ENCODE data around the gene TMEM202. TPM values are rescaled to one million over a fixed set of nuclear protein-coding genes. Genes with fewer than 3 reads are reported as not detected.

Gene TMEM202
- total and polyA plus RNA-seq, 2 of the 13 experiments (the other 11 are each of a cell fraction or from before 2014, with no cell fraction given): not detected

- no peak overlapping the region for H2AFZ ChIP-seq (ENCODE audit: low read length)
- no peak for DNase-seq (ENCODE audit: low spot score)
- CTCF ChIA-PET (ENCODE audit: low intra/inter-chr PET ratio, low total read pairs): no interaction called here
- H3K36me3 ChIP-seq (replicated peaks in 1 of 2; ENCODE audit: control insufficient read depth in 1 of 2, insufficient read depth in 2 of 2, low read length in 2 of 2): no peaks in the 10 kb centered on the region
- no peak overlapping the region for H3K4me2 ChIP-seq (ENCODE audit: low read depth, low read length)
- POLR2A ChIA-PET: interaction anchor here (0.7 kb wide), 1 partner anchor 17 kb away, joined by 3 read pairs; no protein-coding TSS in a partner anchor
- H3K4me1 ChIP-seq (ENCODE audit: insufficient read depth, low read length): 0 out of 2 replicates have a peak, but pooled peaks cover under 1% of the 10 kb centered on the region
- no peaks in the 10 kb centered on the region for H3K9me3 ChIP-seq (ENCODE audit: low read length)
- intact Hi-C loops (cut with micrococcal nuclease; ENCODE audit: unreplicated experiment): no loop called here
- no peak overlapping the region for H3K4me3 ChIP-seq (replicated peaks in 1 of 3; ENCODE audit: insufficient read depth in 1 of 3, low read depth in 2 of 3, low read length in 3 of 3)
- no peak overlapping the region for H3K27ac ChIP-seq (ENCODE audit: extremely low read length, insufficient read depth, low read length)
- BruUV-seq (replicated peaks): no TSS peak
- no peak for FAIRE-seq
- H3K27me3 ChIP-seq (ENCODE audit: control insufficient read depth in 1 of 2, insufficient read depth in 2 of 2, low read length in 2 of 2): no peaks in the 10 kb centered on the region
- no peak overlapping the region for H3K9ac ChIP-seq (ENCODE audit: insufficient read depth, low read depth, low read length)
- no peaks in the 10 kb centered on the region for H3K79me2 ChIP-seq (ENCODE audit: insufficient read depth, low read length)
- H4K20me1 ChIP-seq (ENCODE audit: insufficient read depth, low read length): no peaks in the 10 kb centered on the region
- ATAC-seq: no peak
- WGBS (ENCODE audit: low lambda C conversion rate): 68% methylated on average over 7 of the region's 7 CpGs
- TF ChIP-seq ZBTB4 (CRISPR knock-in tag; IDR thresholded peaks at IDR 0.05; ENCODE audit: borderline replicate concordance) (no peak), ZNF18 (CRISPR knock-in tag; IDR thresholded peaks at IDR 0.05; ENCODE audit: insufficient replicate concordance) (no peak), ZNF75D (CRISPR knock-in tag; IDR thresholded peaks at IDR 0.05; ENCODE audit: borderline replicate concordance) (no peak), ARNT2 (CRISPR knock-in tag; IDR thresholded peaks at IDR 0.05; ENCODE audit: low read depth) (no peak), DNMT3B (CRISPR knock-in tag; conservative IDR thresholded peaks at IDR 0.05) (no peak), ZNF619 (CRISPR knock-in tag; IDR thresholded peaks at IDR 0.05) (no peak), TP53 (CRISPR knock-in tag; conservative IDR thresholded peaks at IDR 0.05) (no peak), FOSL2 (CRISPR knock-in tag; IDR thresholded peaks at IDR 0.05) (no peak)
- in situ Hi-C loops (cut with HindIII; ENCODE audit: extremely low pct_ligation_motif_present, low pct_unique_long_range_greater_than_20kb): no loop called here
Observed at GRCh38 chr15:72456684-72457083, 58.6 kb downstream of the TMEM202 start.

Other genes with a start within 250 kb of the TMEM202 start
- gene GRAMD2A, start 200.5 kb upstream of the TMEM202 start, total RNA-seq (2016; rRNA removed; fragmentation: Illumina TruSeq; extraction: Trizol): 0.32 TPM in 1 of 2 replicates, not detected in the other
- 0.04 and 0.13 TPM in 2 replicates for gene GRAMD2A, start 200.5 kb upstream of the TMEM202 start, polyA plus RNA-seq (2011; rRNA removed)
- 488 and 574 TPM in 2 replicates for gene PKM, start 167.1 kb upstream of the TMEM202 start, total RNA-seq (2016; rRNA removed; fragmentation: Illumina TruSeq; extraction: Trizol)
- 766 and 780 TPM in 2 replicates for gene PKM, start 167.1 kb upstream of the TMEM202 start, polyA plus RNA-seq (2011; rRNA removed)
- gene PARP6, start 125.8 kb upstream of the TMEM202 start, total RNA-seq (2016; rRNA removed; fragmentation: Illumina TruSeq; extraction: Trizol): 0.22 TPM in 1 of 2 replicates, not detected in the other
- 0.87 and 1.3 TPM in 2 replicates for gene PARP6, start 125.8 kb upstream of the TMEM202 start, polyA plus RNA-seq (2011; rRNA removed)
- gene CELF6, start 78.1 kb upstream of the TMEM202 start, total RNA-seq (2016; rRNA removed; fragmentation: Illumina TruSeq; extraction: Trizol): 0.10 and 0.49 TPM in 2 replicates
- 0.94 and 1.3 TPM in 2 replicates for gene CELF6, start 78.1 kb upstream of the TMEM202 start, polyA plus RNA-seq (2011; rRNA removed)
- gene HEXA, start 22.3 kb upstream of the TMEM202 start, total RNA-seq (2016; rRNA removed; fragmentation: Illumina TruSeq; extraction: Trizol): 47.4 and 106 TPM in 2 replicates
- gene HEXA, start 22.3 kb upstream of the TMEM202 start, polyA plus RNA-seq (2011; rRNA removed): 215 and 219 TPM in 2 replicates
- 59.8 and 86.6 TPM in 2 replicates for gene ARIH1, start 76.0 kb downstream of the TMEM202 start, total RNA-seq (2016; rRNA removed; fragmentation: Illumina TruSeq; extraction: Trizol)
- 38.8 TPM in 2 replicates for gene ARIH1, start 76.0 kb downstream of the TMEM202 start, polyA plus RNA-seq (2011; rRNA removed)

Data from HepG2 (cell line).